Thyroid gland (tissue), 4 donors: ENCODE results near the gene VWA3B. TPM values are rescaled to one million over a fixed set of nuclear protein-coding genes. Genes with fewer than 3 reads are reported as not detected.
A peak's percentile ranks its signal among the peaks of the same experiment; 100 is the strongest.
"Not testable (repeated sequence)": the region's sequence is repeated elsewhere in the genome, so short reads cannot be mapped to it uniquely, and the experiment has no call there.

Experiments used
- DNase-seq, 2 donors: peaks; one replicate each; pipeline ENCODE4 v3.0.0-alpha.2; 2019
- H3K27ac ChIP-seq, 3 donors: fragments of 200-600 bp; sonication (generic); 1 replicate in 2 of 3; 2 replicates in 1 of 3; pipeline ENCODE4 v1.5.1; 2016 to 2019; ENCODE audit warnings: mild to moderate bottlenecking in 1 of 3, moderate library complexity in 1 of 3
- H3K27me3 ChIP-seq: fragments of 200-600 bp; sonication (generic); one replicate; pipeline ENCODE4 v1.5.1; 2019
- H3K36me3 ChIP-seq, 2 donors: fragments of 200-600 bp; sonication (generic); one replicate each; pipeline ENCODE4 v1.5.1; 2016 to 2019
- H3K4me1 ChIP-seq, 2 donors: fragments of 200-600 bp; sonication (generic); one replicate each; pipeline ENCODE4 v1.5.1; 2017 to 2019
- H3K4me3 ChIP-seq, 3 donors: fragments of 200-600 bp; sonication (generic); replicated peaks in 1 of 3; 1 replicate in 2 of 3; 2 replicates in 1 of 3; pipeline ENCODE4 v1.5.1; 2016; ENCODE audit warnings: mild to moderate bottlenecking in 1 of 3
- H3K9me3 ChIP-seq: fragments of 200-600 bp; sonication (generic); one replicate; pipeline ENCODE4 v1.5.1; 2017
- CTCF ChIP-seq, 6 experiments: fragments of 200-600 bp in 3 of 6; fragments of 450-650 bp in 3 of 6; sonication (generic) in 3 of 6; IDR thresholded peaks; one replicate each; pipeline ENCODE4 v1.5.1; 2016 to 2019; ENCODE audit warnings: antibody characterized with exemption in 6 of 6, mild to moderate bottlenecking in 2 of 6, inconsistent platforms in 1 of 6, moderate library complexity in 1 of 6
- POLR2A ChIP-seq, 2 donors: fragments of 450-650 bp; IDR thresholded peaks; one replicate each; pipeline ENCODE4 v1.6.1; 2017; ENCODE audit warnings: antibody characterized with exemption in 2 of 2, mild to moderate bottlenecking in 2 of 2, moderate library complexity in 1 of 2
- WGBS, 2 donors: methylation state at CpG; one replicate each; pipeline ENCODE4 v1.1.5; 2017; 5-methylcytosine and 5-hydroxymethylcytosine counted together
- intact Hi-C: fragments of 100-400 bp; cut with DNase I; formaldehyde crosslinking; loops from one replicate; pipeline ENCODE4 v1.15.1; 2023
- total RNA-seq, 4 donors: library from RNA; depleted of rRNA; stranded (reverse); fragments of >200 nt; gene quantifications; one replicate each; pipeline ENCODE4 v1.2.3, GENCODE V29; 2016

VWA3B gene
- total RNA-seq, 4 donors from 2014 or later: 0.81 TPM; not detected in 3

DNA sequence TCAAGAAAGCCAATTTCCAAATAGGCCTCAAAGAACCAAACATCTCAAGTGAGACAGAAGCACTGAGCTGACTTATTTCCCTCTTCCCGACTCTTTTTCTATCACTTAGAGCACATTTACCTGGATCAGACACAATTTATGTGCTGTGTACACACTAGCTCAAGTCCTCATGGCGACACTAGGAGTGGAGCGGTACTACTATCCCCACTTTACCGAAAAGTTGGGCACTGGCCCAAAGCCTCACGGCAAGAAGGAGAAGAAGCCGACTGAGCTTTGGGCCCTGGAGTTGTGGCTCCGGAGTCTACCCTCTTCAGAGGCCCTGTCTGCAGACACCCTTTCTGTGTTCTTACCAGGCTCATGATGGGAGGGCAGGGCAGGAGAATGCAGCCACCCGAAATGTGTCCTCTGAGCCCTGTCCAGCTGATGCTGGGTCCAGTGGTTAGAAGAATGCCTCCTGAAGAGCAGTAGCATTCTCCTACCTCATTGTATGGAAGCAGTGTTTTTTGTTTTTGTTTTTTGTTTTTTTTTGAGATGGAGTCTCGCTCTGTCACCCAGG is 167.6 kb downstream of the VWA3B start:
- TF ChIP-seq POLR2A (IDR thresholded peaks at IDR 0.05): no peak
- TF ChIP-seq CTCF (IDR thresholded peaks at IDR 0.05): no peak
- Histone ChIP-seq H3K9me3 (no peaks in the 10 kb centered on the region), H3K4me3 (no peak overlapping the region), H3K36me3 (no peaks in the 10 kb centered on the region), H3K27me3 (no peaks in the 10 kb centered on the region), H3K4me1 (no peaks in the 10 kb centered on the region), H3K27ac (no peak overlapping the region)
- DNase-seq: peak; percentile 55 to 58
- 74 to 76% methylated on average over 9 of the region's 9 CpGs for WGBS, 2 donors
- intact Hi-C loops: no loop called here

DNA sequence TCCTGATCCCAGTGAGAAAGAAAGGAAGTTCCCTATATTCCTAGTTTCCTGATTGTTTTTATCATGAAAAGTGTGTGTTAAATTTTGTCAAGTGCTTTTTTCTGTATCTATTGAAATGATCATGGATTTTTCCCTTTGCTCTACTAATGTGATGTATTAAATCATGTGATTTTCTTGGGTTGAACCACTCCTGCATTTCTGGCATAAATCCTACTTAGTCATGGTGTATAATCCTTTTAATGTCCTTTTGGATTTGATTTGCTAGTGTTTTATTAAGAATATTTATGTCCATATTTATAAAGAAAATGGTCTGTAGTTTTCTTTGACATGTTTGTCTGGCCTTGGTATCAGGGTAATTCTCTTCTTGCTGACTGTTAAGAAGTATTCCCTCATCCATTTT is 171.9 kb downstream of the VWA3B start:
- Histone ChIP-seq H3K36me3 (no peaks in the 10 kb centered on the region), H3K27me3 (no peaks in the 10 kb centered on the region), H3K27ac (no peak overlapping the region), H3K9me3 (no peaks in the 10 kb centered on the region), H3K4me3 (no peak overlapping the region), H3K4me1 (no peaks in the 10 kb centered on the region)
- intact Hi-C loops: no loop called here
- TF ChIP-seq POLR2A (IDR thresholded peaks at IDR 0.05): no peak
- TF ChIP-seq CTCF (IDR thresholded peaks at IDR 0.05): no peak
- DNase-seq: no peak

- no peak for DNase-seq
- H3K9me3 ChIP-seq: no peaks in the 10 kb centered on the region
- no peaks in the 10 kb centered on the region for H3K27me3 ChIP-seq
- intact Hi-C loops: no loop called here
- H3K4me1 ChIP-seq: no peaks in the 10 kb centered on the region
- TF ChIP-seq CTCF (IDR thresholded peaks at IDR 0.05) (no peak), POLR2A (IDR thresholded peaks at IDR 0.05) (no peak)
- WGBS, 2 donors: 85 to 89% methylated on average over 1 of the region's 1 CpG
- no peaks in the 10 kb centered on the region for H3K36me3 ChIP-seq
- no peak overlapping the region for H3K27ac ChIP-seq
- no peak overlapping the region for H3K4me3 ChIP-seq
These were observed 176.4 kb downstream of the VWA3B start for GRCh38 chr2:98263362-98263761.

DNA sequence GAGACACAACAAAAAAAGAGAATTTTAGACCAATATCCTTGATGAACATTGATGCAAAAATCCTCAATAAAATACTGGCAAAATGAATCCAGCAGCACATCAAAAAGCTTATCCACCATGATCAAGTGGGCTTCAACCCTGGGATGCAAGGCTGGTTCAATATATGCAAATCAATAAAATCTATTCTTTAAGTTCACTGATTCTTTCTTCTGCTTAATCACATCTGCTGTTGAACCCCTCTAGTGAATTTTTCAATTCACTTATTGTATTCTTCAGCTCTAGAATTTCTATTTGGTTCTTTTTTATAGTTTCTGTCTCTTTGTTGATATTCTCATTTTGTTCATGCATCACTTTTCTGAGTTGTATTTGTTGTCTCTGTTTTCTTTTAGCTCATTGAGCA is 181.3 kb downstream of the VWA3B start:
- H3K36me3 ChIP-seq, DNase-seq, H3K27ac ChIP-seq, H3K4me1 ChIP-seq, intact Hi-C loops, H3K27me3 ChIP-seq, H3K4me3 ChIP-seq, H3K9me3 ChIP-seq: not testable (repeated sequence)

- no peaks in the 10 kb centered on the region for H3K4me1 ChIP-seq
- H3K9me3 ChIP-seq: no peaks in the 10 kb centered on the region
- WGBS, 2 donors: 23 to 35% methylated on average over 2 of the region's 2 CpGs
- no peak overlapping the region for H3K4me3 ChIP-seq
- no peak overlapping the region for H3K27ac ChIP-seq
- peak in 5 of 6 experiments; percentile 51 to 73 (median 64) for TF ChIP-seq CTCF (IDR thresholded peaks at IDR 0.05)
- TF ChIP-seq POLR2A (IDR thresholded peaks at IDR 0.05): no peak
- intact Hi-C loops: no loop called here
- no peak for DNase-seq
- H3K27me3 ChIP-seq: no peaks in the 10 kb centered on the region
- no peaks in the 10 kb centered on the region for H3K36me3 ChIP-seq
These were observed 182.3 kb downstream of the VWA3B start for GRCh38 chr2:98269274-98269673.

- TF ChIP-seq POLR2A (IDR thresholded peaks at IDR 0.05) (no peak), CTCF (IDR thresholded peaks at IDR 0.05) (no peak)
- Histone ChIP-seq H3K4me3 (no peak overlapping the region), H3K27me3 (no peaks in the 10 kb centered on the region), H3K4me1 (no peaks in the 10 kb centered on the region), H3K36me3 (no peaks in the 10 kb centered on the region), H3K9me3 (no peaks in the 10 kb centered on the region), H3K27ac (no peak overlapping the region)
- intact Hi-C loops: loop anchor here (10.0 kb wide), 1 partner anchor 465 kb away; no protein-coding TSS in a partner anchor
- no peak for DNase-seq
- WGBS, 2 donors: 55 to 57% methylated on average over 2 of the region's 2 CpGs
These were observed 182.9 kb downstream of the VWA3B start for GRCh38 chr2:98269830-98270229.
